AG20443 (cell line): ENCODE measurements around the gene MAGIX.
"Not testable (repeated sequence)": the region's sequence is repeated elsewhere in the genome, so short reads cannot be mapped to it uniquely, and the experiment has no call there.

ENCODE experiments used
- DNase-seq: peaks from one replicate; pipeline ENCODE4 v3.0.0; 2012; ENCODE audit warnings: low spot score, mixed read lengths

The MAGIX gene

DNA sequence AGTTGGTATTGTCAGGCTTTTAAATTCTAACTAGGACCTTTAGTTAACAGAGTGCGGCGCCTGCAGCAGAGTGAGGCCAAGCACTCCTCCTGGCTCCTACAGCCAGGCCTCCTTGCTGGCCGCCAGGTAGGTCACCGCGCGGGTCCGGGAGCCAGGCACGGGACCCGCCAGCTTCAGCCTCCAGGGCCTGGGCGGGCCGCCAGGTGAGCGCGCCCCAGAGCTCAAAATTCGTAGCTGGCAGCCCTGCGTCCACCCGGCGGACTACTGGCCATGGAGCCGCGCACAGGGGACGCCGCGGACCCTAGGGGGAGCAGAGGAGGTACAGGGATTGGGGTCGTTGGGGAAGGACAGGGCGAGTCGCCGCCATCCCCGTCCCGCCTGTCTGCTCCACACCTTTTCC lies at the start of gene MAGIX:
TSS of gene MAGIX (plus strand) at position 139 of the 400 bp plus-strand sequence. CDS start at position 271, 132 bp downstream.
- no peak for DNase-seq

DNA sequence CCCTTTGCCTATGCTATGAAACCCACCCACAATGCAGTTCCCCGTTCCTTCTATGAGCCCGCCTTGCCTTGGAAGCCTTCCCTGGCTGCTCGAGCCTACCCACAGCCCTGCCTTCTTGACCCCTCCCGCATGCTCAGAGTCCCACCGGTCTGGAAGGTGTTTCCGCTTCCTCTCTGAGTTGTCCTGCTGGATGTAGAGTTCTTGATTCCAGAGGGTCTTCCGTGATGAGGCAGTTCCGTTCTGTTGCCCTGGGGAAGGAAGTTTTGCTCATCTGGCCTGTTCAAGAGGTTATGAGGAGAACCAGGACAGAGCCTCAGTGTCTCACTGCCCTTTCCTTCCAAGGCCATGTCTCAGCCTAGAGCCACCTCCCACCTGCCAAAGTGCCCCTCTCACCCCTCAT lies 46.5 kb upstream of the MAGIX start:
- DNase-seq, result no peak

DNA sequence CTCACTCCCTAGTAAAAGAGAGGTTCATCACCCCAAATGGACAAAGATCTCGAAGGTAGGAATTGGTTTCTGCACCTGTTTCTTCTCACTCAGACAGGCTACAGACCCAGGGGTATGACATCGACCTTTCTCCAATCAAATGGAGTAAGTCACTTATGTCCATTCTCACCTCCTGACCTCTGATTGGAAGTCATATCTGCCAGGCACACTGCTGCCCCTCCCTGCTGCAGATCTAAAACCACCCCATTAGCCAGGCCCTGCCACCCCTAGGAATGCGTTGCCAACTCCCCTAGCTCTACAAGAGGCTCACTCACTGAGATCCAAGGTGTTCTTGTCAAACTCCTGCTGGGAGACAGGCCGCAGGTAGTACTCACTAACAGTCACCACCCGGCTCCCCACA lies 45.8 kb upstream of the MAGIX start:
- DNase-seq, result no peak

DNA sequence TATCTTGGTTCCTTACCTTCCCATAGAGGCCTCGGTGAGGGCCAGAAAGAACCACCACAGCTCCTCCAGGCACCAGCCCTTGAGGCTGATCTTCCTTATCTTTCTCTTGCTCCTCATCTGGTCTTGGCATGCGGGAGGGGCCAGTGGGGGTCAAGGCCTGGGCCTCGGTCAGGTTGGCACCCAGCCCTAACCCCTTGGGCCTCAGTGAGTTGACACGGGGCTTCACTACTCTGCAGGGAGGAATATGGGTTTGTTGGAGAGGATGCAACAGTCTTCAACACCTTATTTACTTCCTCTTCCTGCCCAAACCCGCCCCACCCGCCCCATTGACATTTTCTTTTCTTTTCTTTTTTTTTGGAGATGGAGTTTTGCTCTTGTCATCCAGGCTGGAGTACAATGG lies 45.0 kb upstream of the MAGIX start:
- DNase-seq, result no peak

DNA sequence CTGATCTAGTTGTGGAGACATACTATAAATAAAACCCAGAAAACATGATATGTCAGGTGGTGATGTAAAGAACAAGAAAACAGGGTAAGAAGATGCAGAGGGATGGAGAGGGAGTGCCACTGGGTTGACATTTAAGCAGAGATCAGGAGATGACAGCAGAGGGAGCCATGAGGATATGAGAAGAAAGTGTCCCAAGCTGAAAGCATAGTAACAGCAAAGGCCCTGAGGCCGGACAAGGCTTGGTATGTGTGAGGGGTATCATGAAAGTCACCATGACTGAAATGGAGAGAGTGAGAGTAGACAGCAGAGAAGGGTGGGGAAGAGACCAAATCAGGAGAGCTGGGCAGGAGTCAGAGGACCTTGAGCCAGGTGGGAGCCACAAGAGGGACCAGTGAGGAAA lies 42.5 kb upstream of the MAGIX start:
- DNase-seq, result no peak

DNA sequence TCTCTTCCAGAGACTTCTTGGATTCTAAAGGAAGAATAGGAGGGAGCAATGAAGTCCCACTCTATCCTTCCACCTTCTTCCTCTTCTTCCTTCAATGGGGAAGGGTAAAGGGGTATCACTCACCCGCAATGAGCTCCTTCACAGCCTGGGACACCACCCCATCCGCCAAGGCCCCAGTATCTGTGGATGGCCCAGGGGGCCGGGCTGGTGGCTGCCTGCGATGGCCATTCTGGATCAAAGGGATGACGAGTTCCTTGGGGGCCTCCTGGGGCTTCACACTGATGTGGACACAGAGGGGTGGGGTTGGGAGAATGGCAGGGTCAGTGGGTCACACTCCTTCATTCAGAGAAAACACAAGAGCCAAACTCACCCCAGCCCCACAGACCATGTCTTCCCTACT lies 40.1 kb upstream of the MAGIX start:
- no peak for DNase-seq

DNA sequence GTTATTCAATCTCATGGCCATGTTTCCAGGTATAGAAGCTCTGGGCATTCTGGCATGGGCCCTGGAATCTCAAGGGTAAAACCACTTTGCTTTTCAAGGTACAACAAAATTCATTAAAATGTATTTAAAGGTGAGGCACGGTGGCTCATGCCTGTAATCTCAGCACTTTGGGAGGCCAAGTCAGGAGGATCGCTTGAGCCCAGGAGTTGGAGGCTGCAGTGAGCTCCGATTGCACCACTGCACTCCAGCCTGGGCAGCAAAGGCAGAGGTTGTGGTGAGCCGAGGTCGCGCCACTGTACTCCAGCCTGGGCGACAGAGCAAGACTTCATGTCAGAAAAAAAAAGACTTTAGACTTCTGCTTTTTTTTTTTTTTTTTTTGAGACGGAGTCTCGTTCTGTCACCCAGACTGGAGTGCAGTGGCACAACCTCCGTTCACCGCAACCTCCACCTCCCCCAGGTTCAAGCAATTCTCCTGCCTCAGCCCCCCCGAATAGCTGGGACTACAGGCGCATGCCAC lies 34.8 kb upstream of the MAGIX start:
- DNase-seq, result not testable (repeated sequence)

DNA sequence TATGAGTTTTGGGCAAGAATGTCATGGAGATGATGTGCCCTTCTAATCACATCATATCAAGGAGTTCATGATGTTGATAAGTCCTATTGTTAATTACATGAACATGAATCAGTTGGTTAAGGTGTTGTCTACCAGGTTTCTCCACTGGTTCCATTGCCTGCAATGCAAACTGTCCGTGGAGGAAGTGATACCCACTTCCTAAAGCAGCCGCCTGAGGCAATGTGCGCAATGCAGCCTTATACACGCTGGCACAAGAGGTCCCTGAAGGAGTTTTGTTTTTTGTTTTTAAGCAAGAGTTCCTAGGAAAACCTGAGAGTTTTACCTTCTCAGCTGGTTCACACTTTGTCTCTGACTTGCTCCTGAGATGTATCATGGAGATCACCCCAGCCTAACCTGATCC lies 33.1 kb upstream of the MAGIX start:
- no peak for DNase-seq

DNA sequence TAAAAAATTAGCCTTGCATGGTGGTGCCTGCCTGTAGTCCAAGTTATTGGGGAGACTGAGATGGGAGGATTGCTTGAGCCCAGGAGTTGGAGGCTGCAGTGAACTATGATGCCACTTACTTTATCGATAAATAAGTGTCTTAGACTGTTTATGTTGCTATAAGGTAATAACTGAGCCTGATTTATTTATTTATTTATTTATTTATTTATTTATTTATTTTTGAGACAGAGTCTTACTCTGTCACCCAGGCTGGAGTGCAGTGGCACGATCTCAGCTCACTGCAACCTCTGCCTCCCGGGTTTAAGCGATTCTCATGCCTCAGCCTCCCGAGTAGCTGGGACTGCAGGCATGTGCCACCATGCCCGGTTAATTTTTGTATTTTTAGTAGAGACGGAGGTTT lies 30.3 kb upstream of the MAGIX start:
- DNase-seq, result not testable (repeated sequence)

DNA sequence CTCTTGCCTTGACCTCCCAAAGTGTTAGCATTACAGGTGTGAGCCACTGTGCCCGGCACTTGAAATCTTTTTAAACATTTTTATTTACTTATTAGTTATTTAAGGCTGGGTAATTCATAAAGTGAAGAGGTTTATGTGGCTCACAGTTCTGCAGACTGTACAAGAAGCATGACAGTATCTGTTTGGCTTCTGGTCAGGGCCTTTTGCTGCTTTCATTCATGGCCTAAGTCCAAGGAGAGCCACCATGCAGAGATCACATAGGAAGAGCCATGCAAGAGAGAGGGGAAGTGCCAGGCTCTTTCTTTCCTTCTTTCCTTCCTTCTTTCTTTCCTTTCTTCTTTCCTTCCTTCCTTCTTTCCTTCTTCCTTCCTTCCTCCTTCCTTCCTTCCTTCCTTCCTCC lies 28.8 kb upstream of the MAGIX start:
- no peak for DNase-seq

DNA sequence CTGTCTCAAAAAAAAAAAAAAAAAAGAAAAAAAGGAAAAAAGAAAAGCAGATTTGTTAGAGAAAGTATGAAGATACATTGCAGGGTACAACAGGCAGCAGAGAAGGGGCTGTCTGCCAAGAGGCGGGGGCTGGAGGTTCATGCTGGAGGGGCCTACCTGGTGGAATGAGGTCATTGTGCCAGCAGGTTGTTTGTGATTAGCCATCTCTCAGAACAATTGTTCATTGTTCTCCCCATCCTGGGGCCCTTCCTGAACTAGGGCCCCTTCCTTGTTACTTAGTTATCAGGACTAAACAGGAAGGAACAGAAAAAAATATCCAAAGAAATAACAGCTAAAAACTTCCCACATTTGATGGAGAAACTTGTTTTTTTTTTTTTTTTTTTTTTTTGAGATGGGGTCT lies 25.1 kb upstream of the MAGIX start:
- no peak for DNase-seq

DNA sequence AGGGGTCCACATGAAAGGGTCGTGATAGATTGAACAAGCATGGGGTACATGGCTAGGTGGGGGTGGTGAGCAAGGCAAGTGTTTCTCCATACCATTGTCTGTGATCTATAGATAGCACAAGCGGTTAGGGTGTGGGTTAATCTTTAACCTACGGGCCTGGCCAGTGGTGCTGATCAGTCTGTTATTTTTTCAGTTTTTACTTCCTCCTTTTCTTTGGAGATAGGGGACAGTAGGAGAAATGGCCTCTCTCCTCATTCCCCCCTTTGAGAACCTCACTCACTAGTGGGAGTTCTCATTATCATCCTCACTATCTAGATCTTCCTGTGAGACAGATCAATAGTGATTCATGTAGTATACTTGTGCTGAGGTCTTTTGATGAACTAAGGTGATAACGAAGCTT lies 22.8 kb upstream of the MAGIX start:
- DNase-seq, result no peak

DNA sequence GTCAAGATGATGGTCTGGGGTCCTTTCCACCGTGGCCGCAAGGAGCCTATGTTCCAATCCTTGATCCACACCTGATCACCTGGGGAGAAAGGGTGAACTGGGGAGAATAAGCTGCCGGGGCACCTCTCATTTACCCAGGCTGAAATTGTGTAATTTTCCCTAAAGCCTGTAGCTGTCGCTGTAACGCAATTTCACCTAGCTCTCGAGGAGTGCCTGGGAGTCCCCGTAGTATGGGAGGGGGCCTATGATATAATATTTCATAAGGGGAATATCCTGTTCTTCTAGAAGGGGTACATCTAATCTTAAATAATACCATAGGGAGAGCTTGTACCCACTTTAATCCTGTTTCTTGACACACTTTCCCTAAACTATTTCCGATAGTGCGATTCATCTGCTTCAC lies 20.3 kb upstream of the MAGIX start:
- DNase-seq, result not testable (repeated sequence)

DNA sequence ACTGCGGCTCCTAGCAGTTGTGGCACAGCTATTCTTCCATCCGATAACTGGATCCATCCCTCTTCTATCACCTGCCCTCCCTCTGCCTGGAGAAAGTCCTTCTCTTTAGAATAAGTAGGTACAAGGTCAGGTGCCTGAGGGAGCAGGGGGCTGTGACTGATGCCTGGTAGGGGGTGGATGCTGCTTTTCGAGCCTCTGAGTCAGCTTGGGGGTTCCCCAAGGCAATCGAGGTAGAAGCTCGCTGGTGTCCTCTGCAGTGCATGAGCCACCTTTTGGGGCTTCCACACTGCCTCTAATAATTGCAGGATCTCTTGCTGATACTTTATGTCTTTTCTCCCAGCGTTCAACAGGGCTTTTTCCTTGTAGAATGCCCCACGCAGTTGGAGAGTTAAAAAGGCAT lies 19.4 kb upstream of the MAGIX start:
- DNase-seq, result not testable (repeated sequence)

DNA sequence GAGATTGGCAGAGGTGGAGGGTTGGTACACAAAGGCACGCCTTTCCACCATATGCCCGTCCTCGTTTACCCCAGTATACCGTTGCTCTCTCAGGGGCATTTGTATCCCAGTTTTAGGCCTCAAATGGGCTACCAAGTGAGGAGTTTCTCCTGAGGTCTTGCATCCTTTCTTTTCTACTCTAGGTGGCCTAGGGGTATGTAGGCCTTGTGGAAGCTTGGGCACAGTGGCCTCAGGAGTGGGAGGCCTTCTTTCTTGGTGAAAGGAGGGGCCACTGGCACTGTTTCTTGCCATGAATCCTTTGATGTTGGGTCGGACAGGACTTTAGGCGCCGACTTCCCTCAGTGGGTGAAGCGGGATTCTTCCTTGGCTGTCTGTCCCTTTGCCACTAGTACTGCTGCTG lies 15.3 kb upstream of the MAGIX start:
- DNase-seq, result no peak

DNA sequence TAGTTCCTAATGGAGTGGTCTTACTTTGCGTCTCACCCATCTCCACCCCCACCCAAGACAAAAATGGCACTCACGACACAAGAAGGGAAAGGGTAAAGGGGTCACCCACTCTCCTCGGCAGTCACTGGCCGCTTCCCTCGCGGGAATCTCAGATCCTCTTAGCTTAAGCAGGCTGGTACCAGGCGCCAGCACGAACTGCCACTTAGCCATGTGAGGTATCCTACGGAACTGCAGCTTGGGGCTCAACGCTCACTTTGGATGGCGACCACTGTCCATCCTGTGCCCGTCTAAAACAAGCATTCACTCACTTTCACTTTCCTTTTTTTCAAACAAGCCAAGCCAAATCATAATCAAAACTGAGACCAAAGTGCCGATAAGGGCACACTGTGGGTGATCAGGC lies 14.6 kb upstream of the MAGIX start:
- no peak for DNase-seq

DNA sequence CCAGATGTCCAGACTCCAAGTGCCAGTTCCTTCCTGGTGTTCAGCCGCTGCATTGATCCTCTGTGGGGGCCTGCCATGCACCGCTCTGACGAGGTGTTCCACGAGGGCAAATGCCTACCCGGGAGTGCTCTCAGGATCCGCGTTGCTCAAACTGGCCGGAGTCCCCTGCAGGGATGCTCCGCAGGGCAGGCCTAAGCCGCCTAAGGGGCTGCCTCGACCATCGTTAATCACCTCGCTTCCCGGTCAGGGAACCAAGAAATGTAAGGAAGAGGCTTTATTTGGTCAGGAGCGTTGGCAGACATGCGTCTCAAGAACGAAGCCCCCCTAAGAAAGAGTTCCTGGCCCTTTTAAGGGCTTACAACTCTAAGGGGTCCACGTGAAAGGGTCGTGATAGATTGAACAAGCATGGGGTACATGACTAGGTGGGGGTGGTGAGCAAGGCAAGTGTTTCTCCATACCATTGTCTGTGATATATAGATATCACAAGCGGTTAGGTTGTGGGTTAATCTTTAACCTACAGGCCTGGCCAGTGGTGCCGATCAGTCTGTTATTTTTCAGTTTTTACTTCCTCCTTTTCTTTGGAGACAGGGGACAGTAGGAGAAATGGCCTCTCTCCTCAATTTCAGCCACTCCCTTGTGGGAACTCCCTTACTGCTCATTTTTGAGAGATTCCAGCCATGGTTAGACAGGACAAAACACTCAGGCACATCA lies 14.0 kb upstream of the MAGIX start:
- DNase-seq, result not testable (repeated sequence)

DNA sequence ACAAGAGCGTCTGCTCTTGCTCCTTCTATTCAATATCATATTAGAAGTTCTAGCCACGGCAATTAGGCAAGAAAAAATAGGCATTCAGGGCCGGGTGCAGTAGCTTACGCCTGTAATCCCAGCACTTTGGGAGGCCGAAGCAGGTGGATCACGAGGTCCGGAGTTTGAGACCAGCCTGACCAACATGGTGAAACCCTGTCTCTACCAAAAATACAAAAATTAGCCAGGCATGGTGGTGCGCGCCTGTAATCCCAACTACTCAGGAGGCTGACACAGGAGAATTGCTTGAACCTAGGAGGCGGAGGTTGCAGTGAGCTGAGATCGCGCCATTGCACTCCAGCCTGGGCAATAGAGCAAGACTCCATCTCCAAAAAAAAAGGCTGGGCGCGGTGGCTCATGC lies 13.3 kb upstream of the MAGIX start:
- DNase-seq, result not testable (repeated sequence)

DNA sequence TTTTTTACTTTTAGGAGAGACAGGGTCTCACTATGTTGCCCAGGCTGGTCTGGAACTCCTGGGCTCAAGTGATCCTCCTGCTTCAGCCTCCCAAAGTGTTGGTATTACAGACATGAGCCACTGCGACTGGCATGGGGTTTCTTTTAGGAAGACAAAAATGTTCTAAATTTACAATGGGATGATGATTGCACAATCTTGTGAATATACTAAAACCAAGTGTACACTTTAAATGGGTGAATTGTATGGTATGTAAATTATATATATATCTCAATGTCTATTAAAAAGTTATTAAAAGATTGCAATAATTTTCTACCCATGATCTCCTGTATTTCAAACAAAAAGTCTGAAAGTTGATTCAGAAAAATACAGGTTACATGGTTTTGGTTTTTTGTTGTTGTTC lies 9.1 kb upstream of the MAGIX start:
- DNase-seq, result no peak

DNA sequence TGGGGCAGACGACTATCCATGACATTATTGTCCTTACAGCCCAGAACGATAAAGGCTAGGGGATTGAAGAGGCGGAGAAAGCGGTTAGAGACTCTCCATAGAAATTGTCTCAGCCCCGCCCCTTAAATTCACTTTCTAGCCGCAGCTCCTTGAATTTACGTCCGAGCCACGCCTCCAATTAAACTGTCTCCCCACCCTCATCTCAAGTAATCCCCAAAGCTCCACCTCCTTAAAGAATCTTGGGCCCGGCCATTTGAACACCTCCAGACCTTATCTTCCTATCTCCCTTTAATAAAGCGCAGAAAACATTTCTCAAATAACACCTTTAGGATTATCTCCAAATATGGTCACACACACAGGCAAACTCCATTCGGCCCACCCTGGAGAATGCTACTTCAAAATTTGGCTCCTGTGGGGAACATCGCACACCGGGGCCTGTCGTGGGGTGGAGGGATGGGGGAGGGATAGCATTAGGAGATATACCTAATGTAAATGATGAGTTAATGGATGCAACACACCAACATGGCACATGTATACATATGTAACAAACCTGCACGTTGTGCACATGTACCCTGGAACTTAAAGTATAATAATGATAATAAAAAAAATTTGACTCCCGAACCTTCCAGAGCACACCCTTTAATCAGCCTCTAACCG lies 7.2 kb upstream of the MAGIX start:
- DNase-seq, result peak; percentile 49

DNA sequence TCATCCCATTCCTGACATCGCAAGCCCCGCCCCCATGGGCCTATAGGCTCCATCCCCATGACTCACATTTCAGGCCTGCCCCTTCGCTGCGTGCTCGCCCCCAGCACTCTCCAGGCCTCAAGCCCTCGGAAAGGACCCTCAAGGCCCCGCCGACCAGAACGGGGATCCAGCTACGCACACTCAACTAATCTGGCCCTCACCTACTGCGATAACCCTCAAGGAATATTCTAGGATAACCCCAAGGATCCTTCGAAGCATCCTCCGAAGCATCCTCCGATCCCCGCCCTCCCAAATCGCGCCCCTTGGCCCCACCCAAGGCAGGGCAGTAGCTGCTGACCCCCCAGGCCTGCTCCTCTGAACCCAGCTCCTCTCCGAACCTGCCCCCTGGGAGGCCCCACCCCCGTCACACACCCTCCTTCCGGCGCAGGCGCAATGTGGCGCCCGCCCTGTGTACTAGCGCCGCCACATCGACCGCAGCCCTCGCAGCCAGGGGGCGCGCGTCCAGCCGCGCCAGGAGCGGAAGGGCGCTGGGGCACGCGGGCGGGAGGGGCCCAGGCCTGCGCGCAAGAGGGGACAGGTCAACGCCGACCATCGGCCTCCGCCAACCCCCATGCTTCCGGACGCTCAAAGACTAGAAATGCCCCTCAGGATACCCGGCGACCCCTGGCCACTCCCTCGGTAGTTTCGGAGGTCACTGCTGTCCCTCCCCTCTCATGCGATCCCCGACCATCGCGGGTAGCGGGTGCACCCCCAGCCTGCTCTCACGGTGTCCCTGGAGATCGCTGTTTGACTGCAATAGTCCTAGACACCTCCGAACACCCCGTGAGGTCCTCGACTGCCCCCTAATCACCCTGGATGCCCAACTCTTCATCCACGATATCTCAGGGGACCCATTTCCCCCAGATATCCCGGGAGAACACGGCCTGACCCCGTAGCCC lies 6.4 kb upstream of the MAGIX start:
- DNase-seq, result peak; percentile 91

DNA sequence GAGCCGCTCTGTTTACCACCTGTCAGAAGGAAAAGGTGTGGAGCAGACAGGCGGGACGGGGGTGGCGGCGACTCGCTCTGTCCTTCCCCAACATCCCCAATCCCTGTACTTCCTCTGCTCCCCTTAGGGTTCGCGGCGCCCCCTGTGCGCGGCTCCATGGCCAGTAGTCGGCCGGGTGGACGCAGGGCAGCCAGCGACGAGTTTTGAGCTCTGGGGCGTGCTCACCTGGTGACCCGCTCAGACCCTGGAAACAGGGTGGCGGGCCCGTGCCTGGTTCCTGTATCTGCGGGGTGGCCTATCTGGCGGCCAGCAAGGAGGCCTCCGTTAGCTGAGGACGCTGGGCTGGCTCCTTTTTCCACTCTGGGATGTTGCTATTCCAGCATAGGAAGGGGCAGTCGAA lies 5.4 kb upstream of the MAGIX start:
- DNase-seq, result no peak

DNA sequence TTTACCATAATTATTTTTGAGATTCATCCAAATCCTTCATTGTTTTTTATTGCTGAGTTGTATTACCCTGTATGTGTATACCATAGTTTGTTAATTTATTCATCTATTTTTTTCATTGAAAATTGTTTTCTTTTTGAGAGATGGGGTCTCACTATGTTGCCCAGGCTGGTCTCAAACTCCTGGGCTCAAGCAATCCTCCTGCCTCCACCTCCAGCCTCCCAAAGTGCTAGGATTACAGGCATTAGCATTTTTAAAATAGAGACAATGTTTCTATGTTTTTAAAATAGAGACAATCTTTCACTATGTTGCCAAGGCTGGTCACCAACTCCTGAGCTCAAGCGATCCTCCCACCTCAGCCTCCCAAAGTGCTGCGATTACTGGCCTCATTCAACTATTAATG lies 1.6 kb upstream of the MAGIX start:
- DNase-seq, result no peak
